NK-92 (cell line): ENCODE measurements around the gene GCK.

ENCODE experiments used
- DNase-seq: peaks from one replicate; lab custom pipeline; 2025; ENCODE audit not compliant: unreplicated experiment; lab: John Stamatoyannopoulos, UW

GCK gene

DNA sequence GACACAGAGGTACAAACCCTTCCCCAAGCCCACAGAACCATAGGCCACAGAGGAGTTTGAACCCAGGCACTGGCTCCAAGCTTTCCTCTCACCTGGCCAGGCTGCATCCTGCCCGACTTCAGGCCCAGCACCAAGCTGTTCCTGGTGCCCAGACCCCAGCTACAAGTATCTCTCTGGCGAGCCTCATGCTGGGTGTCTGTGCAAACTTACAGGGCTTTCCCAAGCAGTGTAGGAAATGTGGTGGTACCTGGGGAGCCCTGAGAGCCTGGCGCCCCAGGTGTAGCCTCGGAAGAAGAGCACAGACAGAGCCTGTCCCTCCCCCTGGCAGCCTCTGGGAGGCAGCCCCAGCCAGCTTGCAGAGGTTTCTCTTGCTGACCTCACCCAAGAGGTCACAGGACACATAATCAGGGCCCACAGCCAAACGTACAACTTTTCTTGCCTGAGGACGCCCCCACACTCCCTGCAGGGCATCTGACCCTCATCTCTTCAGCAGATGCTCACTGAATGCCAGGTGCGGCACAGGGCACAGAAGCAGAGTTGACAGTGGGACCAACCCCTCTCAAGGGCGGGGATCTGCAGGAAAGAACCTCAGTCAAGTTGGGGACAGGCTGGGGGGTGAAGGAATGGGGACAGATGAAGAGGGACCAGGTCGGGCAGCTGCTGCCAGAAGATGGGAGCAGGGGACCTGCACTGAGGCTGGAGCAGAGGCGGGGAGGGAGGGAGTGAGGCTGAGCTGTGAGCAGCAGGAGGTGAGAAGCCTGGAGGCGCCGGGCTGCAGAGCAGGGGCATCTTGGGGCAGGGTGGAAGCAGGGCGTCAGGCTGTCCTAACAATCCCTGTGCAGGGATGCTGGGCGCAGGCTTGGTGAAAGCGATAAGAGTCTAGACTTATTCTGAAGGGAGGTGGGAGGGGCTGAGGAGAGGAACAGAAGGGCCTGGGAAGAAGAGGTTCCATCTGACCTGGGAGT, 31.8 kb downstream of the GCK start:
- DNase-seq = no peak

DNA sequence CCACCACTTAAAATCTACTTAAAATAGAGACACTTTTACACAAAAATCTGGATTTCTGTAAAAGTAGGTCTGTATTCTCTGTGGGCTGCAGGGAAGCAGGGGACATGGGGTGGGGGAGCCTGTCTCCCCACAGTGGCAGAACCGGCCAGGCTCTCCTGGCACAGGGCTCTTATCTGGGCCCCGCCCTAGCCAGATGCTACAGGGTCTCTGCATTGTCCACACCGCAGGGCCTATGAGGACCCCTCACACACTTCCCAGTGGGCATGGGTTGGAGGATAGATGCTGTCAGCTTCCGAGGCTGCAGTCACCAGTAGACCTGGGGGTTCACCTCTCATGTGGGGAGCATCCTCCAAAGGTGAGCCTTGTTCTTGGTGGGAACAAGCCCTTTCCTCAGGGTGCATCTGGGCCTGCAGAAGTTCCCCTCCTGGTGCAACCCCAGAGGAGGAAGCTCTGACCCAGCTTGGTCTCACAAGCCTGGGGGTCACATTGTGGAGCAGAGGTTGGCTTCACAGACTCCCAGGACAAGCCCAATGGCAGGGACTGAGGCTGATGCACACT, 32.7 kb downstream of the GCK start:
- no peak for DNase-seq

GRCh38 chr7:44155191-44156185, 33.8 kb downstream of the GCK start:
- DNase-seq = no peak

GRCh38 chr7:44154703-44155102, 34.5 kb downstream of the GCK start:
- no peak for DNase-seq

DNA sequence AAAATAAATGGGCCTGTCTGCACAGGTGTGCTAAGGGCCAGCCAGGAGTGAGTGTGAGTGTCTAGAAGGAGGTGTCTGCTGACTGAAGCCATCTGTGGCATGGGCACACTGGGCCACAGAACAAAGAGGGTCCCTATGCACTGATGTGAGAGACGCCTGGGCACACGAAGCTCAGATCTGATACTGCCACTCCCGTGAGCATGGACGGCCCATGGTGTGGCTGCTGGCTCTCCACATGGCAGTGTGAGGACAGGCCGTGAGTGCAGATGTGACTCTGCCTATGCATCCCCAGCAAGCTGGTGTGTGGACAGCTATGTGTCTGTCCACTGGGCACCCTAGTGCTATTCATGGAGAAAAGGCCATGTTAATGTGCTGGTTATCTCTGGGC, 35.3 kb downstream of the GCK start:
- no peak for DNase-seq

DNA sequence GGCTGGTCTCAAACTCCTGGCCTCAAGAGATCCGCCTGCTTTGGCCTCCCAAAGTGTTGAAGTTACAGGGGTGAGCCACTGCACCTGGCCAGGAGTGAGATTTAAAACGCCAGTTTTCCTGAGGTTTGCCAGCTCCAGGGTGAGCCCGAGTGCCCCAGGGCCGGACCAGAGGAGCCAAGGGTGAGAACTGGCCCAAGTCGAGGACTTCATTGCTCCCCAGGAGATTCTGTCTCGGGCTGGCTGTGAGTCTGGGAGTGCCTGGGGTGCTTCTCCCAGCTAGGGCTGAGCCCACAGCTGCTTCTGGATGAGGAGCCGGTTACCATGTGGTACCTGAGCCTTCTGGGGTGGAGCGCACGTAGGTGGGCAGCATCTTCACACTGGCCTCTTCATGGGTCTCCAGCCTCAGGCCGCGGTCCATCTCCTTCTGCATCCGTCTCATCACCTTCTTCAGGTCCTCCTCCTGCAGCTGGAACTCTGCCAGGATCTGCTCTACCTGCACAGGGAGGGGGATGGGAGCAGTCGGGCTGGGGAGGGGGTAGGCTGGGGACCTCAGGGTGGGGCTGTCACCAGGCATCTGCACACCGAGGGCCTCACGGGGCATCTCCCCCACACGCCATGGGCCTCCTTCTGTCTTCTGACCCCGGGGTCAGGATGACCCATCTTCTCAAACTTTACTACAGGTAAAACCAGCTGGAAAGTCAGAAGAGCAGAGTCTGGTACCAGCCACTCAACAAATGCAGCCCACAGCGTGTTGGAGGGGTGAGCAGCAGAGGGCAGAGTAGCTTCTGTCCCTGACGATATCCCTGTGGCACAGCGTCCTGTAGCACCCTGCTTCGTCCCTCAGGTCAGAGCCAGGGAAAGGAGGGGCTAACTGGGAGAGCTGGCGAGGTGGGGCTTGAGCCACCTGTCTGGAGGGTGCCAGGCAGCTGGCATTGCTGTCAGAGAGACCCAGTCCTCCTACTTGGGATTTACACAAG, 36.0 kb downstream of the GCK start:
- no peak for DNase-seq

DNA sequence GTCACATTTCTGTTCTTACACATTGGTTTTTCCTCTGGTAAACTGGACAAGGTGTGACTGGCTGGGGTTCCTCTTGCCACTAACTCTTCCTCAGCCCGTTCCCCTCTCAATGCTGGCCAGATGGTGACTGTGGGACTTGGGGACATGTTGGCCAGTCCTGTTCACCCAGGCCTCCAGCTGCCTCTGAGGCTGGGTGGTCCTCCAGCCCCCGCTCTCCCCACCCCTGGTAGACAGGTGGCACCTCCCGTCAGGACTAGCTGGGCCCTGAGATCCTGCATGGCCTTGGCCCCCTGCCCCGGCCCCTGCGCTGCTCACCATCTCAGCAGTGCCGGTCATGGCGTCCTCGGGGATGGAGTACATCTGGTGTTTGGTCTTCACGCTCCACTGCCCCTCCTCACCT, 37.3 kb downstream of the GCK start:
- DNase-seq = no peak

GRCh38 chr7:44150966-44151941, 38.0 kb downstream of the GCK start:
- no peak for DNase-seq

DNA sequence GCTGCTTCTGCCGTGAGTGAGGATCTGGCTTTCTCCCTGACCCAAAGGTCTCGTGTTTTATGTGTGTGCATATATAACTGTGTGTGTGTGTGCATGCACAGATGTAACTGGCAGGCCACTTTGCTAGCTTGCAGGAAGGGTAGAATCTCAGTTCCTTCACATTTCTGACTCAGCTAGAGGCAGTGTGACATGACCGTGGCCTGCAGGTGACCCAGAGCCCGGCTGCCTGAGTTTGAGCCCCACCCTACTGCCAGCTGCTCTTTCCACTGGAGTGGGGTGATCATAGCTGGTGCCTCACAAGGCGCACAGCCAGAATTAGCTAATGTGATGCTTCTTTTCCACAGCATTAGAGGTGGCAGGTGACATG, 38.8 kb downstream of the GCK start:
- no peak for DNase-seq

DNA sequence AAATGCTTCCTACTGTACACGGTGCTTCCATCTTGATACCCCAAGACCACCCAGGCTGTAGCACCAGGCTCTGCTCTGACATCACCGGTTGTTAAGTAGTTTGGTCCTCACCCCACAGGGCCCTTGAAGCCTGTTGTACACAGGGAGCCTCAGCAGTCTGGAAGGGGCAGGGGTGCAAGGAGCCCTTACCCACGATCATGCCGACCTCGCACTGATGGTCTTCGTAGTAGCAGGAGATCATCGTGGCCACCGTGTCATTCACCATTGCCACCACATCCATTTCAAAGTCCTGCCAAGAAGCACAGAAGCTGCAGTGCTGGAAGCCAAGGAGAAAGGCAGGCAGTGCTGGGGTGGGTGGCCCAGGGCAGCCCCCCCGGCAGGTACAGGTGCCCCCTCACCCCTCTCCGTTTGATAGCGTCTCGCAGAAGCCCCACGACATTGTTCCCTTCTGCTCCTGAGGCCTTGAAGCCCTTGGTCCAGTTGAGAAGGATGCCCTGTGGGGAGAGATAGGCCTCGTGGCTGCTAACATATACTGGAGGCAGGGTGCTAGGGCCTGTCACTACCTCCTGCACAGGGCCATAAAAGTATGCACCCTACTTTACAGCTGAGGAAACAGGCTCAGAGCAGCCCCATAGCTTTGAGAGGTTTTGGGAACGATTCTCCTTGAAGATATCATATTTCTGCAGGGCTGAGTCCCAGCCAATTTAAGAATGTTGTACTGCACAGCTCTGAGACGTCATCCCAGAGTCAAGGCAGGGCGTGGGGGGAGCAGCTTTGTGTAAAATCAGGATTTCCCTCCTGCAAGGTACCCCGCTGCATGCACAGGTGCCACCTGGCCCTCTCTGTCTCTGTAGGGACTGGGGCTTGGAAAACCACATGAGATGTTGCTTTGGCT, 39.4 kb downstream of the GCK start:
- no peak for DNase-seq

GRCh38 chr7:44148961-44149536, 40.2 kb downstream of the GCK start:
- no peak for DNase-seq

DNA sequence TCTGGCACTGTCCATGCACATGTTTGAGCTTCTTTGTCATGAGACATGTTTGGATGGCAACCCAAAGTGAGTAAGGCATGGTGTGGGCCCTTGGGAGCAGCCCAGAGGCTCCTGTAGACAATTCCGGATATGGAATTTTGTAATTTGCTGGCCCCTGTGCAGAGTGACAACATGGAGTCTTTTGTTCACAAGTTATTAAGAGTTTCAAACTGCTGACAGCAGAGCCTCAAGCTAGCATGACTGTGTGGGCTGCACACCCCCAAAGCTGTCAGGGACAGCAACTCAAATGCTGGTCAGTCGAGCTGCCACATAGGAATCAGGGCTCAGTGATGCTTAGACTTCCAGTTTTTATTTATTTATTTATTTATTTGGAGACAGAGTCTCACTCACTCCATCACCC, 41.1 kb downstream of the GCK start:
- DNase-seq = no peak

DNA sequence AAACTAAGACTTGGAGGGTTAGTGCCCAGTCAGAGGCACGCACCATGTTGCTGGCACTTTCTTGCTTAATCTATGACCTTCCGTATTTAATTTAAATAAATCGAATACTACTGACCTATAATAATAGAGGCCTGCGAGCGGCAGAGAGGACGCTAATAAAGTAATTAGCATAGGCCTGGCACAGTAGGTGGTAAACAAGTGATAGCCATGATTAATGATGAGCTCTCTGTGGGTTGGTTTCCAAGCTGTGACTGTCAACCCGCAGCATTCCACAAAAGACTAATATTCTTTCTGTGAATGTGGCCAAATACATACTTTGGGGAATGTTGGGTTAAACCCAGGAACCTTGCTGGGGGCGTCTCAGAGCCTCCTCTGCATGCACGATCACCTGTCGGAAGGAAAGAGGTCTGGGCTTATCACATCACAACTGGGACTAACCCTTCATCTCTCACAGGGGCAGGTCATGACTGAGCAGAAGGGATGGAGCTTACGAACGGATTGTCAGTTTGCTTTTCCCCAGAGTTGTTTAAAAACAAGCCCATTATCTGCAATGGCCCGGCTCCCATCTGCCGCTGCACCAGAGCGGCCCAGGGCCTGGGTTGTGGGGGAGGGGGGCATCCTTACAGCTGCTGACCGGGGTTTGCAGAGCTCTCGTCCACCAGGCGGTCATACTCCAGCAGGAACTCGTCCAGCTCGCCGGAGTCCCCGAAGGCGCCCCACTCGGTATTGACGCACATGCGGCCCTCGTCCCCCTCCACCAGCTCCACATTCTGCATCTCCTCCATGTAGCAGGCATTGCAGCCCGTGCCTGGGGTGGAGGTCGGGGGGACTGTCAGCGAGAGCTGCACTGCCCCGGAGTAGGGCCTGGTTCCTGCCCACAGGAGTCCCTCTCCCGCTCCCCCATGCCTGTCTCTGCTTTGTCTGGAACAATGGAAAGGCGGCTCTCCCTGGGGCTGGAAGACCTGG, 41.9 kb downstream of the GCK start:
- no peak for DNase-seq

DNA sequence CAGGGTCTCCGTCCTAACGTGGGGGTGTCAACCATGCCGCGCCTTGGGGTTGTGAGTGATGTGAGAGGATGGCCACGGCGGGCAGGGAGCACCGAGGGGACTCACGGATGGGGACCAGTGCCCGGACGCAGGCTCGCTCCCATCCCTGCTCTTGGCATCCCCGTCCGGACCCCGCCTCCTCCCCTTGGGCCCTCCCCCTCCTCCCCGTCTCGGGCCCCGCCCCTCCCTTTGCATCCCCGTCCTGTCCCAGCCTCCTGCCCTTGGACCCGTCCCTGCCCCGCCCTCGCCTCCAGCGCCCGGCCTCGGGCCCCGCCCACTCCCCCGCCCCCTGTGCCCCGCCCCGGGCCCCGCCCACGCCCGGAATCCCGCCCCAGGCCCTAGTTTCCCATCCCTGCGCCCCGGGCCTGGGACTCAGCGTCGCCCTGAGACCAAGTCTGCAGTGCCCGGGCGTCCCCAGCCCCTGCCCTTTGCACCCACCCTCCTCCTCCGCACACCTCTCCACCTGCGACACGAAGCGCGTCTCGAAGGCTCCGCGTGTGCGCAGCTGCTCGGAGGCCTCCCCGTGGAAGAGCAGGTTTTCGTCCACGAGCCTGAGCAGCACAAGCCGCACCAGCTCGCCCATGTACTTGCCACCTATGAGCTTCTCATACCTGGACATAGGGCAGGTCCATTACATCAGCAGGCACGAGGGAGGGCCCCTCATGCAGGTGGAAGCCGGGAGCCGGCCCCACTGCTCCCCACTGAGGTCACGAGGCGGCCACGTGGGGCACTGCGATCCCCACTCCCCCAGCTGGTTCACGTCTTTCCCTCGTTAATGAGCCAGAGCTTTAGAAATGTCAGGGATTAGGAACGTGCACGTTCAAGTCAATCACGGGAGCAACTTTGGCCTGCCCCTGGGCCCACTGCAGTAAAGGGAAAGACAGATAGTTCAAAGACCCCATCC, 43.0 kb downstream of the GCK start:
- DNase-seq = no peak

- DNase-seq = no peak
Measured at GRCh38 chr7:44145479-44145968, 43.7 kb downstream of the GCK start.
